Raji (cell line): ENCODE measurements around the gene SUPT20H.
A peak's percentile ranks its signal among the peaks of the same experiment; 100 is the strongest.

Experiments used
- POLR2A ChIP-seq: IDR thresholded peaks from 2 replicates; pipeline ENCODE4 v1.6.1; 2011; ENCODE audit warnings: low read depth, low read length, control low read depth; ENCODE audit not compliant: insufficient read depth

Gene SUPT20H

GRCh38 chr13:37058910-37059847 lies at the start of gene SUPT20H:
TSS of gene SUPT20H (minus strand) at chr13:37059688. CDS start at chr13:37051490, 8,198 bp downstream.
- peak; percentile 82 for TF ChIP-seq POLR2A

GRCh38 chr13:37109051-37109678 lies 49.7 kb upstream of the SUPT20H start:
- TF ChIP-seq POLR2A: no peak

GRCh38 chr13:37107868-37108267 lies 48.4 kb upstream of the SUPT20H start:
- no peak for TF ChIP-seq POLR2A

GRCh38 chr13:37107456-37107855 lies 48.0 kb upstream of the SUPT20H start:
- no peak for TF ChIP-seq POLR2A

GRCh38 chr13:37106642-37107041 lies 47.2 kb upstream of the SUPT20H start:
- TF ChIP-seq POLR2A: no peak

GRCh38 chr13:37105251-37105714 lies 45.8 kb upstream of the SUPT20H start, which contains the start of gene CSNK1A1L:
TSS of gene CSNK1A1L (minus strand) at chr13:37105664. CDS start at chr13:37105256, 408 bp downstream.
- no peak for TF ChIP-seq POLR2A

- no peak for TF ChIP-seq POLR2A
These were observed 43.4 kb upstream of the SUPT20H start for GRCh38 chr13:37102896-37103295.

- no peak for TF ChIP-seq POLR2A
These were observed 41.7 kb upstream of the SUPT20H start for GRCh38 chr13:37101201-37101600.

- TF ChIP-seq POLR2A: no peak
These were observed 41.2 kb upstream of the SUPT20H start for GRCh38 chr13:37100731-37101130.

- TF ChIP-seq POLR2A: no peak
These were observed 37.6 kb upstream of the SUPT20H start for GRCh38 chr13:37097076-37097475.

GRCh38 chr13:37094840-37095239 lies 35.4 kb upstream of the SUPT20H start:
- no peak for TF ChIP-seq POLR2A

- no peak for TF ChIP-seq POLR2A
These were observed 34.6 kb upstream of the SUPT20H start for GRCh38 chr13:37094099-37094498.

- TF ChIP-seq POLR2A: no peak
These were observed 32.3 kb upstream of the SUPT20H start for GRCh38 chr13:37091835-37092234.

- TF ChIP-seq POLR2A: no peak
These were observed 31.4 kb upstream of the SUPT20H start for GRCh38 chr13:37090912-37091311.

- no peak for TF ChIP-seq POLR2A
These were observed 30.0 kb upstream of the SUPT20H start for GRCh38 chr13:37089495-37089894.

- TF ChIP-seq POLR2A: no peak
These were observed 28.0 kb upstream of the SUPT20H start for GRCh38 chr13:37087486-37087885.
